GM12864 (cell line): ENCODE measurements around the gene PLXDC1.

Source experiments
- DNase-seq: peaks from one replicate; pipeline ENCODE4 v3.0.0-alpha.2; 2011; ENCODE audit warnings: low read depth
- H3K4me3 ChIP-seq: 2 replicates; pipeline ENCODE4 v1.5.1; 2011; ENCODE audit warnings: mild to moderate bottlenecking, low read depth, low read length, control low read depth
- CTCF ChIP-seq: IDR thresholded peaks from 2 replicates; pipeline ENCODE4 v1.5.1; 2011; ENCODE audit warnings: low read depth, mild to moderate bottlenecking, moderate library complexity, low read length, control low read depth, inconsistent platforms; ENCODE audit errors: missing control alignments

Gene PLXDC1

GRCh38 chr17:39116224-39116623 lies 35.2 kb downstream of the PLXDC1 start:
- no peak for TF ChIP-seq CTCF
- DNase-seq = no peak

GRCh38 chr17:39115135-39115534 lies 36.3 kb downstream of the PLXDC1 start:
- DNase-seq = no peak
- H3K4me3 ChIP-seq = no peak overlapping the region
- TF ChIP-seq CTCF = no peak

More at GRCh38 chr17:39116224-39116623, 35.2 kb downstream of the PLXDC1 start:
- H3K4me3 ChIP-seq = no peak overlapping the region

- no peak overlapping the region for H3K4me3 ChIP-seq
- DNase-seq = no peak
- TF ChIP-seq CTCF = no peak
Observed at GRCh38 chr17:39114723-39115122, 36.7 kb downstream of the PLXDC1 start.

- no peak overlapping the region for H3K4me3 ChIP-seq
- no peak for DNase-seq
- TF ChIP-seq CTCF = no peak
Observed at GRCh38 chr17:39113871-39114270, 37.6 kb downstream of the PLXDC1 start.

GRCh38 chr17:39110435-39111136 lies 40.9 kb downstream of the PLXDC1 start:
- no peak for DNase-seq
- no peak overlapping the region for H3K4me3 ChIP-seq
- no peak for TF ChIP-seq CTCF

- DNase-seq = no peak
- TF ChIP-seq CTCF = no peak
- no peak overlapping the region for H3K4me3 ChIP-seq
Observed at GRCh38 chr17:39108461-39109375, 42.7 kb downstream of the PLXDC1 start.
